Stimulated activated CD8-positive, alpha-beta memory T cell treated with anti-CD3 and anti-CD28 coated beads, Interleukin-15, amount 100 ng/mL, for 4 hours (primary cell): ENCODE measurements around the gene ATP6V0E1.
A peak's percentile ranks its signal among the peaks of the same experiment; 100 is the strongest.
"Not testable (repeated sequence)": the region's sequence is repeated elsewhere in the genome, so short reads cannot be mapped to it uniquely, and the experiment has no call there.

ENCODE experiments used
- DNase-seq, 2 donors: peaks; one replicate each; pipeline ENCODE4 v3.0.0-alpha.2; 2020; ENCODE audit warnings: low read depth in 2 of 2

Gene ATP6V0E1

DNA sequence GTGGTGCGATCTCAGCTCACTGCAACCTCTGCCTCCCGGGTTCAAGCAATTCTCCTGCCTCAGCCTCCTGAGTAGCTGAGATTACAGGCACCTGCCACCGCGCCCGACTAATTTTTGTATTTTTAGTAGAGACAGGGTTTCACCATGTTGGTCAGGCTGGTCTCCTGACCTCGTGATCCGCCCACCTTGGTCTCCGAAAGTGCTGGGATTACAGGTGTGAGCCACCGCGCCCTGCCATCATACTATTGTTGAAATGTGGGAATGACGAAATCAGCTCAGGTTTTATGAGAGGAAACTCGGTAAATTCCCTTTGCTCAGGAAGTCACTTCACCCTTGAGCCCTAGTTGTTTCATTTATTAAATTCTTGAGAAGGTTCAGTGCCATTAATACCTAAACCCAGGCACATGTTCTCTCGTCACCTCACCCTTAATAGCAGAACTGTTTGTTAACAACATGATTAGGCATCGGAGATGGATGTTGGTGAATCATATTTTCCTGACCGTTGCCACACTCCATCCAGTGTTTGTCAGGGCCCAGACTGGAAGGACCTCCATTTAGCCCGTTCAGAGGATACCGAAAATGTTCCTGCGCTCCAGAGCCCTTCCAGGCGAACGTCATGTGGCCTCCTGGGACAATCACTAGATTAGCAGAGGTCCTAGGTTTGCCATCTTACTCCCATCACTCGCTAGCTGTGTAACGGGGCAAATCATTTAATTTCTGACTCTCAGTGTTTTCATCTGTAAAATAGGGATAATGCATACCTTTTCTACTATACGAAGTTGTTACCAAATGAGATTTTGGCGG lies 52.5 kb downstream of the ATP6V0E1 start:
- no peak for DNase-seq

DNA sequence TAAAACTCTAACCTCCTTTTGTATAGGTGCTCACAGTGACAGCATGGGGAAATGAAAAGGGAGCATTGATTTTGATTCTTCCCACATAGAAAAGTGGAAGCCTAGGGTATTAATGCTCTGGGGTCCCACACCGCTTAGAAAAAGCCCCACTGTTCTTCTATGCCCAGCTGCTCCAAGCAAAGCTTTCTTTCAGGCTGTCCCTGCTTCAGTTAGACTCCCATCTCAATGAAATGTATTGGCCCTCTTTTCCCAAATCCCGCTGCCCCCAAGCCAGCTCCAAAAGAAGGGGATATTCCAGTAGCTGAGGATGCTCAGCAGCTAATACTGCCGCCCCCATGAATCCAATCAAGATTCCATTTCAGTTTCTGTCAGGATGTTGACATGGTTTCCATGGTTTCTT lies 55.6 kb downstream of the ATP6V0E1 start:
- DNase-seq = no peak

DNA sequence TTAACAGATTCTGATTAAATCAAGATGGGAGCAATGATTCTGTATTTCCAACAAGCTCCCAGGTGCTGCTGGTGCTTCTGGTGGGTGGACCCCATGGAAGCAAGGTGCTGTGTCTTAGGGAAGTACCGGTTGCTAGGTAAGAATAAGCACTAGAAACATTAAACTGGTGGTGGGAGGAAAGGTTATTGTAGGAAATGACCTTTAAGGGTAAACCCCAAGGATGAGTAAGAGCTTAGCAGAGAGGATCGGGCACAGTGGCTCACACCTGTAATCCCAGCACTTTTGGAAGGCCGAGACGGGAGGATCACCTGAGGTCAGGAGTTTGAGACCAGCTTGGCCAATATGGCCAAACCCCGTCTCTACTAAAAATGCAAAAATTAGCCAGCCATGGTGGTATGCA lies 56.4 kb downstream of the ATP6V0E1 start:
- DNase-seq = no peak

DNA sequence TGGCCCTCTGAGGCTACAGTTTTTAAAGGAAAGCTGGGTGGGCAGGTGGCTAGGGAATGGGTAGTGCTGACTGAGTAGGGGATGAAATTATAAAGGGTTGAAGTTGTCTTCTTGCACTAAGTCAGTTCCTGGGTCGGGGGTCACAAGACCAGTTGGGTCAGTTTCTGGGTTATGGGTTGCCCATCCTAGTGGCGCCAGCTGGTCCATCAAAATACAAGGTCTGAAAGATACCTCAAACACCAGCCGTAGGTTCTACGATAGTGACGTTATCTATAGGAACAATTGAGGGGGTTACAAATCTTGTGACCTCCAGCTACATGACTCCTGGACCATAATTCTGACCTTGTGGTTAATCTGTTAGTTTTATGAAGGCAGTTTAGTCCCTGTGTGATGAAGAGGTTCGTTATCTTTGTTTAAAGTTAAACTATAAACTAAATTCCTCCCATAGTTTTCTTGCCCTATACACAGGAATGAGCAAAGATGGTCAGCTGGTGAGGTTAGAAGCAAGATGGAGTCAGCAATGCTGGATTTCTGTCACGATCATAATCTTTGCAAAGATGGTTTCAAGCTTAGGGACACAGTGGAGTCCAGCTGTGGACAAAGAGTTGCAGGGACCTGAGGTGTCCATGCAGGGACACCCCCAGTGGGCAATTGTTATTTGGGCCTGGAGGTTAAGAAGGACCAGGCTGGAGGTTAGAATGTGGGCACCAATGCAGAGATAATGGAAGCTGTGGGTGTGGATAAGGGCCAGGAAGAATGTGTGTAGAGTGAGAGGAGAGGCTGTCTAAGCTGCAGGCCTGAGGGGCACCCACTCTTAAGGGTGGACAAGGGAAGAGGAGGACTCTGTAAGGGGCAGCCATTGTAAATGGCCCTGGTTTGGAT lies 58.6 kb downstream of the ATP6V0E1 start:
- no peak for DNase-seq

DNA sequence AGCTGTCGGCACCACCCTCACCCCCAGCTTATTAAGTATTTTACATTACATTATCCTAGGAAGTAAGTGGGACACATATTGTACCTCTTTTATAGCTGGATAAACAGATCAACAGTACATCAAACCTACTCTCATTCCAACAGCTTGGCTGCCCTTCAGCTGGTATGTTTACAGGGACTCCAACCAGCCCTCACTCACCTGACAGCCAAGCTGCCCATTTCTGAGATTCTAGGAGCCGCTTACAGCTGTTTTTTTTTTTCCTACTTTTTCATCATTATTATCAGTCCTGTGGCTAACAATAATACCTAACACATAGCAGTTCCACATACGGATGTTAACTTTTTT lies 59.2 kb downstream of the ATP6V0E1 start:
- DNase-seq = no peak

DNA sequence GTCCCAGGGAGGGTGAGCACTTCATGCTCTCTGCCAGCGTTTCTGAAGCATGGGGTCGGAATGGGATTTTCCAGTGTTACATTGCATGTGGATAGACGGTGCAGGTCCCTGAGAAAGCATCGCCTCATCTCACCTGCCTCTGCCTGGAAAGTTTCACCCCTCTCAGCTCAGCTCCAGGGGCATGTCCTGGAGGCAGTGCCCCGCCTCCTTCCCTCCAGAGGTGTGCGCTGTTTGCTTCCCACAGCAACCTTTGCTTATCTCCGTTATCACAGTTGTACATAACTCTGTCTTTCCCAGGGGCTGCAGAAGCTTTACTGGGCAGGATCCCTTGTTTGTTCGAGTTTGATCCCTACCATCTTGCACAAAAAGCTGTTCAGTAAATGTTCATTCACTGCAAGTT lies 61.9 kb downstream of the ATP6V0E1 start:
- DNase-seq = no peak

DNA sequence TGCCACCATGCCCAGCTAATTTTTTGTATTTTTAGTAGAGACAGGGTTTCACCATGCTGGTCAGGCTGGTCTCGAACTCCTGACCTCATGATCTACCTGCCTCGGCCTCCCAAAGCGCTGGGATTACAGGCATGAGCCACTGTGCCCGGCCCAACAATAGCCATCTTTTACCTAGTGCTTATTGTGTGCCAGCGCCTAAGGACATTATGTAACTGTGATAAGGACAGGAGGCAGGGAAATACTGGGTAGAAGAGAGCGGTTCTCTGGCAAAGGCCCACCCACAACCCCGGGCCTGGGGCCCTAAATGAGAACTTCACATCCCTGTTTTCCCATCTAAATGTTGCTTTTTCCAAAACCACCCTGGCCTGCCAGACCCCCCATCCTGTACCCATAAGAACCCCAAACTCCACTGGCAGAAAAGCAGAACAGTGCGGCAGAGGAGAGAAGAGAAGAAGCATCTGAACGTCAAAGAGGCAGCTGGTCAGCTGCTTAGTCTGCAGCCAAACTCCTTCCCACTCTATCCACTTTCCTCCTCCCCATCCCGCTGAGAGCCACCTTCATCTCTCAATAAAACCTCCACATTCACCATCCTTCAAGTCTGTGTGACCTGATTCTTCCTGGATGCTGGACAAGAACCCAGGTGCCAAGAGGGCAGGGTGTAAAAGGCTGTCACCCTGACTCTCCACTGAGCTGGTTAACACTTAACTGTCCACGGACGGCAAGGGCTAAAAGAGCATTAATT lies 63.7 kb downstream of the ATP6V0E1 start:
- DNase-seq = not testable (repeated sequence)

DNA sequence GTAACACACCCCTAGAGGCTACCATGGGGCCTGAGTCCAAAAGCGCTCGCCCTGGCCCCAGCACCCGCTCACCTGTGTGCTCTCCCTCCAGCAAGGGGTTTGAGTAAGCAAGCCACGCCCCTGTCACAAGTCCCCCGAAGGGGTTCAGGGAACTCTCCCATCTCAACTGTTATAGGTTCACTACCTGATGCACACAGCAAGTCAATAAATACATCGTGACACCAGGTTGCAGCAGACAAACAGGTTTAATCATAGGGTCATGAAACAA lies 64.2 kb downstream of the ATP6V0E1 start:
- DNase-seq = no peak

DNA sequence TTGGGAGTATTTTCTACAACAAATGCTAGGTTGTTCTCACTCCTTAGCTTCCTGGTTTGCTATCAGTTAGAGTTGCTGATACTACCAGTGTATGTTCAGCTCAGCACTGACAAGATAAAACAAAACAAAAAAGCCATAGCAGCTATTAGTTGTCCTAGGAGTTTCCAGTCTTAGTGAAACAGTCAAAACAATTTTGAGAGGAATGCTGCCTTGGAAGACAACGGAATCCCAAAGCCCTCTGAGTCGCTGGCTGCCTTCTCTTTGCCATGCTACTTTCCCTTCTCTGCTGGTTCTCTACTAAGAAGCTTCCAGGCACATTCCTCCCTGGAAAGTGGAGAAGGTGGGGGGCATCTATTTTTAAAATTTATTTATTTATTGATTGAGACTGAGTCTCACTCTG lies 67.2 kb downstream of the ATP6V0E1 start:
- DNase-seq = no peak

DNA sequence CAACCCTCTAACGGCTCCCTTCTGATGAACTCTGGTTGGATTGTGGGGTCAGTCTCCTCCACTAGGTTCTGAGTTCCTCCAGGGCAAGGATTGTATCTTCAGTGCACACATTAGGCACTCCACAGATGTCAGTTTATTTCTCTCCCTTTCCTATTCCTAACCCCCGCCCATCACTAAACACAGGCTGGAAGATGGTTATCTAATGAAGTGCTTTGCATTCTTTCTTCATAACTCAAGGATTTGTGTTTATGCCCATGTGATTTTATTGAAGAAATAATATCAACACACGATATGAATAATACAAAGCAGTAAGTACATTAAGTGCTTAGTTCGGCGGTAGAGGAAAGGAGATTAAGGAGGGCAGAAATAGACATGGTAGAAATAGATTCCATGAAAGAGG lies 68.2 kb downstream of the ATP6V0E1 start:
- no peak for DNase-seq

DNA sequence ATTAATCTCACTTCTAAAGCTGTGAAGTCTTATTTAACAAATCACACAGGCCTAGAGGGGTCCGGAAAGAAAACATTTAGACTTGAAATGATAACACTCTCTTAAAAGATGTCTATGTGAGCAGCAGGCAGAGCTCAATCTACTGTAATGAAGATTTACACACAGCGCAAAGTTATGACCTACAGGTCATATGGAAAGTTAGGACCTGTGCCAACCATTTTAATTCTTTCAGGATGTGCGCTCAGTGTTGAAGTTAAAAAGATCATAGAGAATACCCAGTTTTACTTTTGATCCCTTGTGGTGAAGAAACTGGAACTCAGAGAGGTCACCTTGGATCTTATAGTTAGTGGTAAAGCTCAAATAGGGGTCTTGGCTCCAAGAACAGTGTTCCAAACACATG lies 69.5 kb downstream of the ATP6V0E1 start:
- DNase-seq = no peak

DNA sequence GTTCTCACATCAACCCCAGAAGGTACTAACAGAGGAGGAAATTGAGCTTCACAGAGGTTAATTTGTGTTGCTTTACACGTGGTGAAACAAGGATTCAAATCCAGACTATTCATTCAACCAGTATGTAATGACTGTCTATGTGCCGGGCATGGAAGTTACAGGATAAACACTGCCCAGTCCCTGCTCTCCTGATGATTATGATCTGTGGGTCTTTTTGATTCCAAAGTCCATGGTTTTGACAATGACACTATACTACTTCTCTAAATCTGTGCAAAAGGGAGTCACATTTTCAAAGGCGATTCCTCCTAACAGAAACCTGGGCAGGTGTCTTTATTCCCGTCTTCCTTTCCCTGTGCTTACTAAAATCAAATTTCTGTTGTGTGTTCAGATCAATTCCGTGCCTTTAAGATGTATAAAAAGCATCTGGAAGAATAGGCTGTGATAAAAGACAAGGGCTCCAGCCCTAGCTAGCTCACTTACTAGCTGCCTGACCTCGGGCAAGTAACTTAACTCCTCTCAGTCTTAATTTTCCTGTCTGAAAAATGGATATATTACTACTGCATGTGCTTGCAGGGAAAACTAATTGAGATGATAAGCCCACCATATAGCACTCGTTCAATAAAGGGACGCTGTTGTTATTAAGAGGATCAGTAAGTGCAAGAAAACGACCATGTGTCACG lies 71.6 kb downstream of the ATP6V0E1 start:
- DNase-seq = no peak

DNA sequence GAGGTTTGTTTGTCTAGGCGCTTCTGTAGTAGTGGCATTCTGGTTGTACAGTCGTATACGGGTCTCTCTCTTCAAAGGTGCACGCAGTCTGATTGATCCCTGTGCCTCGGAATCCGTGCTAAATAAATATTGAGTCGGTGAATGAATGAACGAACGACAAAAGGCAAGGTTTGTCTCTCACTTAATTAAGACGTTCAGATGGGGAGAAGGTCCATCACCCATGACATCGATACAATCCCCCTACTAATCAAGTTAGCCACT lies 72.1 kb downstream of the ATP6V0E1 start:
- no peak for DNase-seq

DNA sequence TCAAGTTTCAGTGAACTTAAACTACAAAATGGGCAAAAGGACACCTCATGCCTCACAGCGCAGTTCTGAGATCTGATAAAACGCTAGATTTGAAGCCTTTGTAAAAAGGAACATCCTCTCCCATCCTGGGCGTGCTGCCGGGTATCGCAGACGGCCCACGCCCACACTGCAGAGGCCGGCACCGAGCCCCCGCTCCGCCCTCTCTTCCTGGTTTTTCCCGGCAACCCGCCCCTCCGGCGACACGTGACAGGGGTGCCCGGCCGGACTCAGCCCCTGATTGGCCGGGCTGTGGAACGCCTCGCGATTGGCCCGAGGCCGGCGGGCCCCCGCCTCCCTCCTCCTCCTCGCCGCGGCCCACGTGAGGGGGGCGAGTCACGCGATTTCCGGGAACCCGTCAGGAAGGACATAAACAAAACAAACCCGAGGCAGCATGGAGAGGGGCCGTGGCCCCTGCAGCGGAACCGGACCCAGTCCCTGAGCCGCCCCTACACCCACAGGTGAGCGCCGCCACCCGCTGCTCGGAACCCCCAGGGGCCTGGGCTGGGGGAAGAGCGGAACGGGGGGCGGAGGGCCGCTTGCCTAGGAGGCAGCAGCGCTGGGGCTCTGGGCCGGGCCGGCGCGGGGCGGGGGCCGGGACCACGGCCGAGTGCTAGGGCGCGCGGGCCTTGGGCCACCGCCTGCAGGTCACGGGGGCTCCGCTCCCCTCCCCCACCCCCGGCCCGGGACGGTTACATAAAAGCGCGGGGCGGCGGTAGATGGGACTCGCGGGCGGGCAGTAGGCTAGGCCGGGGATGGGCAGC lies 72.6 kb downstream of the ATP6V0E1 start, which contains the start of gene CREBRF:
Gene CREBRF (plus strand): TSS at position 370 of the 800 bp plus-strand sequence. CDS start 24,424 bp downstream, outside the sequence.
- peak; percentile 95 to 99 for DNase-seq

DNA sequence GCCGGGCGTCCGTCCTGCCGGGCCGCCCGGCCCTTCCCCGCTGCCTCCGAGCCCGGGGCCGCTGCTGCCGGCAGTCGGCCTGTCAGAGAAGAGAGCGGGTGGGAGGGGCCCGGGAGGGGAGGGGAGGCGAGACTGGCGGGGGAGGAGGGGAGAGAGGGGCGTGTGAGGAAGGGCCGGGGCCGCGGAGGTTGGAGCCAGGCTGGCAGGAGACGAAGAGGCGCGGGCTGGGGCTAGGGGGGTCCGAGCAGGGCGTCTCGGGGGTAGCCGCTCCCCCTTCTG lies 73.2 kb downstream of the ATP6V0E1 start:
- DNase-seq = no peak

DNA sequence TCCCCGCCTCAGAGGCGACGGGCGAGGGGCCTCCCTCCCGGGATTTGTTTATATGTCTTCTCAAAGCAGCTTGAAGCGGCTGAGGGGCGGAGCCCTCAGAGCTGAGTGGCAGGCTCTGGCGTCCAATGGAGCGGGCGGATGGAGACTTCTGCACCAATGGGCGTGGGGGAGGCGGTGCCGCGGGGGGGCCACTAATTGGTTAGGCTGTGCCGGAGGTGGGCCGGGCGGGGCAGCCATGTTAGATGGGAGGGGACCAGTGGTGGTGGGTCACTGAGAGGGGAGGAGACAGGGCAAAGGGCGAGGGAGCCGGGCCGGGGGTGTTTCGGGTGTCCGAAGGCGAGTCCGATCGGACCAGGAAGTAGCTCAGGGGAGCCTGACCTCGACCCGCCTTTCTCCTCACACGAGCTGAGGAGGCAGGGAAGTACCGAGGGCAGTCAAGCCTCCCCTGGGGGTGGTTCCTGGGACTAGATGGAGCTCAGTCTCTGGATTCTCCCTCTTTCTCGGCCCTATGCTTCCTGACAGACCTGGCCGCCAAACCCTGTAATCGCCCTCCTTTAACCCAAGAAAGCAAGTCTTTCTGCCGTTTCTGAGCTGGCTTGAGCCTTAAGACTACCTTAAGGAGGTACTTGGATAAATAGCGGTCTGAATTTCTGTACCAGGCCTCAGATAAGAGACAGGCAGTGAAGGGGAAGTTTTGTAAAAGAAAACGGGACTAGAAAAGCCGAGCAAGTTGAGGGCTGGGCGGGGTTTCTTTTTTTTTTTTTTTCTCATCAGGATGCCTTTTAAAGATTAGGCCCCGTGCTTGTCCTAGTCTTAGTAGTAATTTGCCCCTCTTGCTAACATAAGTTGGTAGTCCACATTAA lies 73.7 kb downstream of the ATP6V0E1 start:
- peak; percentile 97 to 98 for DNase-seq

DNA sequence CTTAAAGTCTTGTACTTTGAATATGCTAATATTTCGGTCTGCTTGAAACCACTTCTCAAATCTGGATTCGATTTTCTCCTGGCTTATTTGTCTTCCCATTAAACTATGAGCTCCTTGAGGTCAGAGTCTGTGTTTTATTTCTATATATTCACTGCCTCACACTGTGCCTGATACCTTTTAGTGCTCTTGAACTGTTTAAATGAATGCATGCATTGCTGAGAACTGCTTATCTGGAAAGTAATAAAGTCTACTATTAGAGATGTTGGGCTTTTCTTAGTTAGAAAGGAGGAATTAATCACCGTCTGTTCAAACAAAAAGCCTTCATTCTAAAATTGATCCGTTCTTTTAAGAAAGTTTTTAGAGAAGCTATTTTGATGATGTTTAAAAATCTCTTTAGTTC lies 78.6 kb downstream of the ATP6V0E1 start:
- DNase-seq = no peak

DNA sequence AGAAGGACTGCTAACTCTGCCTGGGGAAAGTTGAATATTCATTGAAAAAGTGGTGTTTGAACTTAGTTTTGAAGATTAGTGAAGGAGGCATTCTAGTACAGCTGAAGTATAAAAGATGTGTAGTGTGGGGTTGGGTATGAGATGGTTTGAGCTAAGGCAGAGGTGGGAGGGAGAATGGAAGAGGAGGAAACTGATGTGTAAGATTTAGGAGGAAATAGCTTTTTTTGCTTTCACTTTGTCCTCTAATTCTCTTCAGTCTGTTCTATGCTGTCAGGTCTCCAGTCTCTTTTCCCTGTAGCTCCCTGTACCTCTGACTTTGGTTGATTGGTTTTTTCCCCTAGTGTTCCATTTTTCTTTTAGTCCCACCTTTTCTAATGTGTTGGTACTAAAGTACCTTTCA lies 81.6 kb downstream of the ATP6V0E1 start:
- no peak for DNase-seq

DNA sequence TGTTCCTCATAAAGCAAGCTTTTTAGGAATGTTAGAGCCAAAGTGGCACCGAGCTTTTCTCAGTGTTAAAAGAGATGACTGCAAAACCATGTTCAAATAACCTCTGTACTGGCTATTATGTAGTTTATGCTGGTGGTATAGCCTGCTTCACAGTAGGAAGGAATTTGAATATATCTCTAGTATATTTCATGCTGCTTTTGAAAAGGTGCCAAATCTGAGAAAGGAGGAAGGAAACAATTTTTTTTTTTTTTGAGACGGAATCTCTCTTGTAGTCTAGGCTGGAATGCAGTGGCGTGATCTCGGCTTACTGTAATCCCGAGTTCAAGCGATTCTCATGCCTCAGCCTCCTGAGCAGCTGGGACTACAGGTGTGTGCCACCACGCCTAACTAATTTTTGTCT lies 86.1 kb downstream of the ATP6V0E1 start:
- DNase-seq = no peak

DNA sequence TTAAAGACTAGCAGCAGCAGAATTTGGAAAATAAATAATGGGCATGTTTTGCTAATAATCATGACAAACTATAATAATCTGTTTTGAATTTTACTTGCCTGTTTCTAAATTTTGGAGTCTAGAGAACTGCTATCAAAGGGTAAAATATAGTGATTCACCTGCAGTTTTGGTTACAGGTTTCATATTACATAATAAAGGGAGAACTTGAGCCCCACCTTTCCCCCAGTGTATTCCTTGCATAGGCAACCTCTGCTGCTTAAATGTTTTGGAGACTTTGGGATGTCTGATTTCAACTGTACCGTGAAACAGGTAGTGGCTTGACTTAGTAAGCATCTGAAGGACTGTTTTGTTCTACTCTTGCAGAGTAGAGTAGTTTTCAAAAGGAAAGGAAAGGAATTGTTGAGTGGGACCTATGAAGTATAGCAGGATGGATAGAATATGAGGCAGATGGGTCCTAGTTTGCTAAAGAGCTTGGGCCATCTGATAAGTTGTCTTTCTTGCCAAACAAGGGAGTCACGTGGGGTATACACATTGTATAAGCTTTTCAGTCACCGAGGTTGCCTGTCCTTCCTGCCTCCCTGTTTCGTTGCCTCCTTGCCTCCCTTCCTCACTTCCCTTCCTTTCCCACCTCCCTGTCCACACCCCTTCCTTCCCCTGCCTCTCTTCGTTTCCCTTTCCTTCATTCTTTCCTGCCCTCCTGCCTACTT lies 91.7 kb downstream of the ATP6V0E1 start:
- DNase-seq = no peak
